ENCODE measurements around the gene QRICH2. TPM values are rescaled to one million over a fixed set of nuclear protein-coding genes. Genes with fewer than 3 reads are reported as not detected.

The QRICH2 gene
- total RNA-seq, 1 donor from 2014 or later: 12.2 TPM

DNA sequence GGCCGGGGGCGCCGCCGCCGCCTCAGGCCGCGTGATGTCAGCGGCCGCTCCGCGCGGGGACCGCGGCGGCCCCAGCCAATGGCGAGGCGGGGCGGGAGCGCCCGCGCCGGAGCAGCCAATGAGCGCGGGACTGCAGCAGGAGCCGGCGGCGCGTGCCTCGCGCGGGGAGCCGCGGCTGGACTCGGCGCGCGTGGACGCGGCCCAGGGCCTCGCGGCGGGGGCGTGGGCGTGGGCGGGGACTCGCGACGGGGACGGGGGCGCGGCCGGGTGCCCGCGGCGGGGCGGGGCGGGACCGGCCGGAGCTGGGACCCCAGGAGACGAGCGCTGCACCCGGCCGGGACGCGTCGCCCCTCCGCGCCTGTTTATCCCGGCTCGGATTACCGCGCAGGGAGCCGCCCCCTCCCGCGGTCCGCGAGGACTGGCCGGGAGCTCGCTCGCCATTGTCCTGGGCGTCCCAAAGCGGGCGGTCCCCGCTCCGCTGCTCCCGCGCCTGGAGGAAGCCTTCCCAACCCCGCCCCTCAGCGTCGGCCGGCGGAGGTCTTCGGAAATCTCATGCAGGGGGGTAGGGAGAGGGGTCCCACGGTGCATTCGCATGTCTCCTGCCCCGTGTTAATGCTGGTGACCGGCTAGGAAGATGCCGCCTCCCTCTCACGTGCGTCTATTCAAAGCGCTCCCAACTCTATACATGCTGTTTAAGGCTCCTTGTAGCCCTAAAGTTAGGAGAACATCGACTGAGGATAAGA is 67.4 kb downstream of the QRICH2 start, which contains the start of gene RNF157:
TSS of gene RNF157 (minus strand) at position 33 of the 743 bp plus-strand sequence. CDS start 253 bp downstream, outside the sequence.
- peak; percentile 65 for DNase-seq
- peaks cover 14% of the 10 kb centered on the region for H3K27me3 Mint-ChIP-seq (ENCODE audit: unreplicated experiment)
- no peak for TF ChIP-seq CTCF (IDR thresholded peaks at IDR 0.05; ENCODE audit: partially characterized antibody, unreplicated experiment)
- peak within 1 kb of the TSS; percentile 93 for H3K4me3 Mint-ChIP-seq (ENCODE audit: unreplicated experiment)
- peaks cover 3% of the 10 kb centered on the region for H3K36me3 Mint-ChIP-seq (ENCODE audit: unreplicated experiment)
- H3K4me1 Mint-ChIP-seq (ENCODE audit: low read depth, unreplicated experiment): peaks cover 3% of the 10 kb centered on the region
- H3K9me3 Mint-ChIP-seq (ENCODE audit: unreplicated experiment): peaks cover 2% of the 10 kb centered on the region
- H3K27ac Mint-ChIP-seq (ENCODE audit: unreplicated experiment): no peak within 1 kb of the TSS

DNA sequence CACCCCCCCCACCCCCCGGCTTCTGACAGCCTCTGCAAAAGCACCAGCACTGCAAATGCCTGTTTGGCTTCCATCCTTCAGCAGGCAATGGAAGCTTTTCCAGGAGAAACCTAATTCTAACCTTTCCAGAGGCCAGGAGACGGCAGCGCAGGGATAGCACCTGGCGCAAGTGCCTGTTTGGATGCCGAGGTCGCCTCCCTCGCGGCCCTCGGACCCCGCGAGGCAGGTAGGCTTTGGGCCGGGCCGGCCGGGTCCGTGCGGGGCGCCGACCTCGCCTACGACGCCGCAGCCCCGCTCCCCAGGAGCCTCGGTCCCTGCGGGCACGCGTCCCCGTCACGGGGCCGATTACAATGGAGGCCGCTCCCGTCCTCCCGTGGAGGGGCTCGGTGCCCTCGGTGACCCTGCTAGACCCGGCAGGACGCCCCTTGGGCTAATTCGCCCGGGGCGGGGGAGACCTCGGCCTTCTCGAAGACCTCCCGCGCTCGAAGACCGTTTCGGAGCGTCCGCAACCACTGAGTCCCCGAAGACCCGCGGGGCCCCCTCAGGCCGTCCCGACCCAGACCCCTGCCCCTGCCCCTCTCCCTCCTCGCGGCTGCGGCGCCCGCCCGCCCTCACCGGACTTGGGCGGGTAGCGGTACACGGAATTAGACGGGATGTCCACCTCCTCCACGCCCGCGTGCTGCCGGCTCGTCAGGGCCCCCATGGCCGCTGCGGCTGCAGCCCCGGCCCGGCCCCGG is 68.4 kb downstream of the QRICH2 start:
- H3K27ac Mint-ChIP-seq (ENCODE audit: unreplicated experiment): no peak overlapping the region
- H3K4me3 Mint-ChIP-seq (ENCODE audit: unreplicated experiment): peak overlapping the region; percentile 74
- H3K9me3 Mint-ChIP-seq (ENCODE audit: unreplicated experiment): peaks cover 2% of the 10 kb centered on the region
- H3K4me1 Mint-ChIP-seq (ENCODE audit: low read depth, unreplicated experiment): peaks cover 3% of the 10 kb centered on the region
- peaks cover 14% of the 10 kb centered on the region for H3K27me3 Mint-ChIP-seq (ENCODE audit: unreplicated experiment)
- peak; percentile 33 for DNase-seq
- peaks cover 3% of the 10 kb centered on the region for H3K36me3 Mint-ChIP-seq (ENCODE audit: unreplicated experiment)
- TF ChIP-seq CTCF (IDR thresholded peaks at IDR 0.05; ENCODE audit: partially characterized antibody, unreplicated experiment): no peak

DNA sequence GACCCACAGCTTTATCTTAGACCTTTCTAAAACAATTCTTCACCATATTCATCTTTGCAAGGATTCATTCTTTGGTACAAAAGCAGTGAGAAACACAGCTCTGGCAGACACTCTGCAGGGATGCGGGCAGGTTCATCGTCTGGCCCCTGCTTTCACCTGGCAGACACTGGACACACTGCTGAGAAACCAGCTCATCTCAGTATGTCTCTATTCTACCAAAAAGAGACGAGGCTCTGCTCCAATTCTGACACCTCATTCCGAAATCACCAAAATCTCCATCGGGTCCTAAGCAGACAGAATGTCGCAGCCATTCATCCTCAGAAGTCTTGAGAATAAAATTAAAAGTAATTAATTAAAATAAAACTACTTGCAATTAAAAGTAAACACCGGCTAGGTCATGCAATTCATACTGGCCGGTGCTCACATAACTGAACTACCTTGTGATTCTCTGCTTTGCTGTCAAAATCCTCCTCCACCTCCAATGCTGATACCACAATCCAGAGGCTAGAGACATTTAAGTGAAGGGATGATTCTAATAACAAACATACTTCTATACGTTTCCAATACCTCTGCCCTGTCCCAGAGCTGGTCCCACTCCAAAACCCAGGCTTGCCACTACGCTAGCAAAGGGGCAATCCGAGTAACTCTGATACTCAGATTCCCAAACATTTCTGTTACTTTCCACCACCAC is 69.1 kb downstream of the QRICH2 start:
- peaks cover 2% of the 10 kb centered on the region for H3K9me3 Mint-ChIP-seq (ENCODE audit: unreplicated experiment)
- no peak overlapping the region for H3K27ac Mint-ChIP-seq (ENCODE audit: unreplicated experiment)
- H3K27me3 Mint-ChIP-seq (ENCODE audit: unreplicated experiment): peaks cover 12% of the 10 kb centered on the region
- no peak for TF ChIP-seq CTCF (IDR thresholded peaks at IDR 0.05; ENCODE audit: partially characterized antibody, unreplicated experiment)
- peaks cover 3% of the 10 kb centered on the region for H3K36me3 Mint-ChIP-seq (ENCODE audit: unreplicated experiment)
- no peak for DNase-seq
- peak overlapping the region; percentile 60 for H3K4me3 Mint-ChIP-seq (ENCODE audit: unreplicated experiment)
- H3K4me1 Mint-ChIP-seq (ENCODE audit: low read depth, unreplicated experiment): peaks cover 3% of the 10 kb centered on the region

- H3K4me3 Mint-ChIP-seq (ENCODE audit: unreplicated experiment): no peak overlapping the region
- H3K27me3 Mint-ChIP-seq (ENCODE audit: unreplicated experiment): peaks cover 10% of the 10 kb centered on the region
- H3K9me3 Mint-ChIP-seq (ENCODE audit: unreplicated experiment): peaks cover 2% of the 10 kb centered on the region
- no peak for TF ChIP-seq CTCF (IDR thresholded peaks at IDR 0.05; ENCODE audit: partially characterized antibody, unreplicated experiment)
- H3K36me3 Mint-ChIP-seq (ENCODE audit: unreplicated experiment): peaks cover 3% of the 10 kb centered on the region
- DNase-seq: no peak
- no peak overlapping the region for H3K27ac Mint-ChIP-seq (ENCODE audit: unreplicated experiment)
- peaks cover 3% of the 10 kb centered on the region for H3K4me1 Mint-ChIP-seq (ENCODE audit: low read depth, unreplicated experiment)
Measured at GRCh38 chr17:76237859-76238313, 70.2 kb downstream of the QRICH2 start.

All from glutamatergic neuron (in vitro differentiated cells).